HUES64 (cell line): Measurements from ENCODE around the gene GPM6B.

Experiments
- H3K27ac ChIP-seq: 2 replicates; pipeline ENCODE4 v1.7.0; 2013; ENCODE audit warnings: low read depth, low read length, inconsistent platforms
- H3K27me3 ChIP-seq: 2 replicates; pipeline ENCODE4 v1.6.1; 2013; ENCODE audit warnings: mild to moderate bottlenecking, low read length; ENCODE audit not compliant: insufficient read depth
- H3K36me3 ChIP-seq: 2 replicates; pipeline ENCODE4 v1.6.1; 2013; ENCODE audit warnings: mild to moderate bottlenecking, low read length; ENCODE audit not compliant: insufficient read depth
- H3K4me1 ChIP-seq: 2 replicates; pipeline ENCODE4 v1.6.1; 2013; ENCODE audit warnings: mild to moderate bottlenecking, low read length, moderate library complexity; ENCODE audit not compliant: insufficient read depth
- H3K4me3 ChIP-seq: 2 replicates; pipeline ENCODE4 v1.5.1; 2013; ENCODE audit warnings: mild to moderate bottlenecking, low read length, moderate library complexity
- H3K9ac ChIP-seq: 2 replicates; pipeline ENCODE4 v1.6.1; 2013; ENCODE audit warnings: mild to moderate bottlenecking, low read depth, low read length
- H3K9me3 ChIP-seq: 2 replicates; pipeline ENCODE4 v1.6.1; 2013; ENCODE audit warnings: low read depth, low read length; ENCODE audit not compliant: insufficient read depth
- WGBS: fragments of 150-250, 120-280 bp; methylation state at CpG from one replicate; pipeline ENCODE4 v1.1.7; 2013; ENCODE audit warnings: missing lambda C conversion rate; 5-methylcytosine and 5-hydroxymethylcytosine counted together

GPM6B gene

GRCh38 chrX:13840121-13840520 is 23.2 kb upstream of the GPM6B start:
- no peaks in the 10 kb centered on the region for H3K27me3 ChIP-seq
- no peaks in the 10 kb centered on the region for H3K36me3 ChIP-seq
- peaks cover 31% of the 10 kb centered on the region for H3K4me1 ChIP-seq
- H3K4me3 ChIP-seq = no peak overlapping the region
- no peaks in the 10 kb centered on the region for H3K9me3 ChIP-seq
- no peak overlapping the region for H3K9ac ChIP-seq
- 81% methylated on average over 6 of the region's 7 CpGs for WGBS
- no peak overlapping the region for H3K27ac ChIP-seq

GRCh38 chrX:13837290-13837745 is 20.4 kb upstream of the GPM6B start:
- H3K27ac ChIP-seq = peak overlapping the region; percentile 71
- WGBS = 3% methylated on average over 5 of the region's 7 CpGs
- H3K9me3 ChIP-seq = no peaks in the 10 kb centered on the region
- H3K36me3 ChIP-seq = no peaks in the 10 kb centered on the region
- H3K4me3 ChIP-seq = peak overlapping the region; percentile 19; the same call in 1 of the 2 replicates
- no peaks in the 10 kb centered on the region for H3K27me3 ChIP-seq
- peaks cover 31% of the 10 kb centered on the region for H3K4me1 ChIP-seq
- no peak overlapping the region for H3K9ac ChIP-seq

- Histone ChIP-seq H3K4me3 (no peak overlapping the region), H3K27ac (peak overlapping the region; percentile 71), H3K27me3 (no peaks in the 10 kb centered on the region), H3K36me3 (no peaks in the 10 kb centered on the region), H3K4me1 (peaks cover 31% of the 10 kb centered on the region), H3K9me3 (no peaks in the 10 kb centered on the region), H3K9ac (no peak overlapping the region)
- 59% methylated on average over 6 of the region's 6 CpGs for WGBS
These were observed 19.7 kb upstream of the GPM6B start for GRCh38 chrX:13836575-13836974.

GRCh38 chrX:13835825-13836224 is 18.9 kb upstream of the GPM6B start:
- Histone ChIP-seq H3K27me3 (no peaks in the 10 kb centered on the region), H3K27ac (no peak overlapping the region)
- WGBS = 10% methylated on average over 3 of the region's 4 CpGs

GRCh38 chrX:13834355-13834754 is 17.5 kb upstream of the GPM6B start:
- Histone ChIP-seq H3K9ac (no peak overlapping the region), H3K4me3 (no peak overlapping the region), H3K9me3 (no peaks in the 10 kb centered on the region), H3K4me1 (peaks cover 31% of the 10 kb centered on the region), H3K27ac (no peak overlapping the region), H3K27me3 (no peaks in the 10 kb centered on the region), H3K36me3 (no peaks in the 10 kb centered on the region)
- WGBS = 100% methylated on average over 2 of the region's 2 CpGs

More at GRCh38 chrX:13835825-13836224, 18.9 kb upstream of the GPM6B start:
- no peak overlapping the region for H3K4me3 ChIP-seq
- peaks cover 31% of the 10 kb centered on the region for H3K4me1 ChIP-seq
- no peak overlapping the region for H3K9ac ChIP-seq
- H3K36me3 ChIP-seq = no peaks in the 10 kb centered on the region
- H3K9me3 ChIP-seq = no peaks in the 10 kb centered on the region

- no peaks in the 10 kb centered on the region for H3K36me3 ChIP-seq
- no peaks in the 10 kb centered on the region for H3K27me3 ChIP-seq
- H3K27ac ChIP-seq = no peak overlapping the region
- H3K4me1 ChIP-seq = 0 out of 2 replicates have a peak, but pooled peaks cover 3% of the 10 kb centered on the region
- no peak overlapping the region for H3K4me3 ChIP-seq
- no peaks in the 10 kb centered on the region for H3K9me3 ChIP-seq
- WGBS = 87% methylated on average over 5 of the region's 5 CpGs
- H3K9ac ChIP-seq = no peak overlapping the region
These were observed 13.1 kb upstream of the GPM6B start for GRCh38 chrX:13829983-13830382.

DNA sequence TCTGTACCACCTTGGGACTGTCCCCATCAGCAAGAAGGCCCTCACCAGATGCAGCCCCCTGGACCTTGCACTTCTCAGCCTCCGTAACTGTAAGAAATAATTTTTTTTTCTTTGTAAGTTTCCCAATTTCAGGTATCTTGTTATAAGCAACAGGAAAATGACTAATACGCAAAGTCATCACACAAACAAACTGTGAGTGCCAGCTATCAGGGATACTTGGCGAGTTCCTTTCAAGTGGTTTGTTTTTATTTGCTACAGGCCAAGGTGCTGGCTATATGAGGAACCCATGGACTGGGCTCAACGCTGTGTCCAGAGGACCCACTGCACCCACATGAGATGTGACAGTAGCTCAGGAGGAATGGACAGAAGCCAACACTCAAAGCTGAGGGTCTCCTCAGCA is 11.5 kb upstream of the GPM6B start:
- Histone ChIP-seq H3K27ac (no peak overlapping the region), H3K4me1 (0 out of 2 replicates have a peak, but pooled peaks cover 3% of the 10 kb centered on the region), H3K27me3 (no peaks in the 10 kb centered on the region), H3K9me3 (no peaks in the 10 kb centered on the region), H3K9ac (no peak overlapping the region), H3K36me3 (no peaks in the 10 kb centered on the region; the same call in 1 of the 2 replicates), H3K4me3 (no peak overlapping the region)
- WGBS = 98% methylated on average over 3 of the region's 4 CpGs

GRCh38 chrX:13827298-13828090 is 10.6 kb upstream of the GPM6B start:
- no peaks in the 10 kb centered on the region; the same call in 1 of the 2 replicates for H3K36me3 ChIP-seq
- WGBS = 97% methylated on average over 9 of the region's 9 CpGs
- no peak overlapping the region for H3K9ac ChIP-seq
- no peaks in the 10 kb centered on the region for H3K9me3 ChIP-seq
- H3K27me3 ChIP-seq = no peaks in the 10 kb centered on the region
- H3K4me3 ChIP-seq = no peak overlapping the region
- H3K4me1 ChIP-seq = 0 out of 2 replicates have a peak, but pooled peaks cover 3% of the 10 kb centered on the region
- H3K27ac ChIP-seq = no peak overlapping the region

GRCh38 chrX:13826770-13827169 is 9.9 kb upstream of the GPM6B start:
- H3K27ac ChIP-seq = no peak overlapping the region
- H3K9me3 ChIP-seq = no peaks in the 10 kb centered on the region
- H3K36me3 ChIP-seq = no peaks in the 10 kb centered on the region; the same call in 1 of the 2 replicates
- 0 out of 2 replicates have a peak, but pooled peaks cover 3% of the 10 kb centered on the region for H3K4me1 ChIP-seq
- WGBS = 96% methylated on average over 5 of the region's 5 CpGs
- no peak overlapping the region for H3K9ac ChIP-seq
- no peak overlapping the region for H3K4me3 ChIP-seq
- no peaks in the 10 kb centered on the region for H3K27me3 ChIP-seq

DNA sequence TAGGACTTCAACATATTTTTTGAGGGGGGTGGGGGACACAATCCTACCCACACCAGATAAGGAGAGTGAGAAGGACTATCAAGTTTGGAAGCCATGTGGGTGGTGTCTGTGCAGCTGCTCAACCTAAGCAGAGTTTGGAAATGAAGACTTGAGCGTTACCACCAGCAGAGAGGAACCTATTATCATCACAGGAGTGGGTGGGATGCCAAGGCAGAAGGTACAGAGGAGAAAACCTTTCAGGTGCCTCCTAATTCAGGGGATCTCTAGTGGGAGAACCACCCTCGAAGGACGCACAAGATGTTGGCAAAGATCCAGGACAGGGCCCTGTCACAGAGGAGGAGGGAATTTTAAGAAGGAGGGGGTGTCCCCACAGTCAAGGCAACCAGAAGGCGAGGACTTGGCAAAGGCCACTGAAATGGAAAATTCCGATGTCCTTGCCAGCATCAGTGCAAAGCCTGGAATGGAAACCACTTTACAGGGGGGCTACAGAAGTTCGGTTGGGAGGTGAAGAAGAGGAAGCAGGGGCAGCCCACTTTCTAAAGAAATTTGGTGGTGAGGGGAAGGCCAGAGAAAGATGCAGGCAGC is 8.4 kb upstream of the GPM6B start:
- 93% methylated on average over 6 of the region's 6 CpGs for WGBS
- H3K36me3 ChIP-seq = no peaks in the 10 kb centered on the region; the same call in 1 of the 2 replicates
- H3K9ac ChIP-seq = no peak overlapping the region
- no peak overlapping the region for H3K27ac ChIP-seq
- H3K4me3 ChIP-seq = no peak overlapping the region
- H3K9me3 ChIP-seq = no peaks in the 10 kb centered on the region
- H3K27me3 ChIP-seq = no peaks in the 10 kb centered on the region
- 0 out of 2 replicates have a peak, but pooled peaks cover 3% of the 10 kb centered on the region for H3K4me1 ChIP-seq

- WGBS = 93% methylated on average over 5 of the region's 6 CpGs
- no peaks in the 10 kb centered on the region for H3K9me3 ChIP-seq
- no peak overlapping the region for H3K9ac ChIP-seq
- 0 out of 2 replicates have a peak, but pooled peaks cover 3% of the 10 kb centered on the region for H3K4me1 ChIP-seq
- no peaks in the 10 kb centered on the region for H3K27me3 ChIP-seq
- no peak overlapping the region for H3K4me3 ChIP-seq
- H3K36me3 ChIP-seq = no peaks in the 10 kb centered on the region; the same call in 1 of the 2 replicates
- H3K27ac ChIP-seq = no peak overlapping the region
These were observed 7.9 kb upstream of the GPM6B start for GRCh38 chrX:13824746-13825145.
